Adrenal gland (tissue), 5 donors: Measurements from ENCODE around the gene SLC1A2.

Experiments used
- POLR2A ChIP-seq, 2 donors: fragments of 450-650 bp; IDR thresholded peaks; one replicate each; pipeline ENCODE4 v1.6.1; 2017; ENCODE audit warnings: antibody characterized with exemption in 2 of 2, mild to moderate bottlenecking in 2 of 2, moderate library complexity in 1 of 2
- TF ChIP-seq, protein P1 (sequence below), 6 experiments: fragments of 450-650 bp in 4 of 6; fragments of 200-600 bp in 2 of 6; sonication (generic) in 1 of 6; IDR thresholded peaks; 1 replicate in 5 of 6; 2 replicates in 1 of 6; pipeline versions ENCODE4 v1.5.1 to v1.8.0; 2016 to 2021; ENCODE audit warnings: antibody characterized with exemption in 6 of 6, mild to moderate bottlenecking in 2 of 6, moderate library complexity in 1 of 6
- donor health status: DM: no; HTN: no; CAD: no.

DNA sequence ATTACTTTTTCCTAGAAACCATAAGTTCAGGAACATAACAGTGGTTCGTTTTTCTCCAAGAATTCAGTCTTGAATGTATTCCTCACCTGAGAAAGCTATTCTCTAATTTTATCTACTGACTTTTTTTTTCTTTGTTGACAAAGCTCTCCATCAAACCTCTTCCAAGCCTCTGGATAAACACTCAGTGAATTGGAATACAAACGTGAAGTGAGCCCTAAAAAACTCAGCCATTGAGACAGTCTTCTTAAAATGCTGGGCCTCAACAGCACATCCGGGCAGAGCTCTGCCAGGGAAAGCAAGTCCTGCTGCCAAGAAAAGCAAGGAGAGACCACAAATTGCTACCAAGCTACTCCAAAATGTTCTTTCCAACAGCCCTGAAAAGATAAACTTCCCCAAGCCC is 7.7 kb upstream of the SLC1A2 start:
- TF ChIP-seq, protein P1, sequence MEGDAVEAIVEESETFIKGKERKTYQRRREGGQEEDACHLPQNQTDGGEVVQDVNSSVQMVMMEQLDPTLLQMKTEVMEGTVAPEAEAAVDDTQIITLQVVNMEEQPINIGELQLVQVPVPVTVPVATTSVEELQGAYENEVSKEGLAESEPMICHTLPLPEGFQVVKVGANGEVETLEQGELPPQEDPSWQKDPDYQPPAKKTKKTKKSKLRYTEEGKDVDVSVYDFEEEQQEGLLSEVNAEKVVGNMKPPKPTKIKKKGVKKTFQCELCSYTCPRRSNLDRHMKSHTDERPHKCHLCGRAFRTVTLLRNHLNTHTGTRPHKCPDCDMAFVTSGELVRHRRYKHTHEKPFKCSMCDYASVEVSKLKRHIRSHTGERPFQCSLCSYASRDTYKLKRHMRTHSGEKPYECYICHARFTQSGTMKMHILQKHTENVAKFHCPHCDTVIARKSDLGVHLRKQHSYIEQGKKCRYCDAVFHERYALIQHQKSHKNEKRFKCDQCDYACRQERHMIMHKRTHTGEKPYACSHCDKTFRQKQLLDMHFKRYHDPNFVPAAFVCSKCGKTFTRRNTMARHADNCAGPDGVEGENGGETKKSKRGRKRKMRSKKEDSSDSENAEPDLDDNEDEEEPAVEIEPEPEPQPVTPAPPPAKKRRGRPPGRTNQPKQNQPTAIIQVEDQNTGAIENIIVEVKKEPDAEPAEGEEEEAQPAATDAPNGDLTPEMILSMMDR (IDR thresholded peaks at IDR 0.05), result no peak
- no peak for TF ChIP-seq POLR2A (IDR thresholded peaks at IDR 0.05)
